OCI-LY1 (cell line): ENCODE measurements around the gene RDH5.

ENCODE experiments used
- H2AFZ ChIP-seq: fragments of 200-600 bp; sonication (generic), shearing (Covaris generic); 2 replicates; pipeline ENCODE4 v1.6.0; 2014; ENCODE audit warnings: antibody characterized with exemption, mild to moderate bottlenecking, low read length
- H3F3A ChIP-seq: fragments of 200-600 bp; sonication (generic), shearing (Covaris generic); 2 replicates; pipeline ENCODE4 v1.6.0; 2014; ENCODE audit warnings: mild to moderate bottlenecking, antibody characterized with exemption, low read length, moderate library complexity; ENCODE audit not compliant: insufficient read depth
- H3K27ac ChIP-seq: fragments of 200-600 bp; sonication (generic); 2 replicates; pipeline ENCODE4 v1.5.1; 2014; ENCODE audit warnings: low read length, mixed run types, mild to moderate bottlenecking, low read depth; ENCODE audit not compliant: poor library complexity, severe bottlenecking
- H3K27me3 ChIP-seq: fragments of 200-600 bp; sonication (generic); 2 replicates; pipeline ENCODE4 v1.6.0; 2014; ENCODE audit warnings: antibody characterized with exemption, mild to moderate bottlenecking, low read length, moderate library complexity; ENCODE audit not compliant: insufficient read depth
- H3K36me3 ChIP-seq: fragments of 200-600 bp; sonication (generic); 2 replicates; pipeline ENCODE4 v1.6.1; 2014; ENCODE audit warnings: mild to moderate bottlenecking, antibody characterized with exemption, low read length, moderate library complexity, mixed read lengths; ENCODE audit not compliant: insufficient read depth
- H3K4me1 ChIP-seq: fragments of 200-600 bp; sonication (generic); 2 replicates; pipeline ENCODE4 v1.5.1; 2014; ENCODE audit warnings: mild to moderate bottlenecking, low read length, moderate library complexity; ENCODE audit not compliant: insufficient read depth, severe bottlenecking
- H3K4me2 ChIP-seq: fragments of 200-600 bp; sonication (generic), shearing (Covaris generic); 2 replicates; pipeline ENCODE4 v1.6.1; 2014; ENCODE audit warnings: low read length
- H3K4me3 ChIP-seq: fragments of 200-600 bp; sonication (generic); 2 replicates; pipeline ENCODE4 v1.5.1; 2014; ENCODE audit warnings: low read length, low read depth, mild to moderate bottlenecking, mixed read lengths; ENCODE audit not compliant: poor library complexity, severe bottlenecking
- H3K79me2 ChIP-seq: fragments of 200-600 bp; shearing (Covaris generic); 2 replicates; pipeline ENCODE4 v1.6.1; 2016; ENCODE audit warnings: mixed run types, low read length, mixed read lengths; ENCODE audit not compliant: insufficient read depth
- H3K9ac ChIP-seq: fragments of 200-600 bp; sonication (generic), shearing (Covaris generic); 2 replicates; pipeline ENCODE4 v1.6.1; 2014; ENCODE audit warnings: mild to moderate bottlenecking, low read length, mixed read lengths
- H3K9me2 ChIP-seq: fragments of 200-600 bp; sonication (generic), shearing (Covaris generic); 2 replicates; pipeline ENCODE4 v1.6.1; 2014; ENCODE audit warnings: low read depth, mild to moderate bottlenecking, low read length, mixed read lengths
- H3K9me3 ChIP-seq: fragments of 200-600 bp; shearing (Covaris generic); 2 replicates; pipeline ENCODE4 v1.6.1; 2014; ENCODE audit warnings: low read length, mixed read lengths
- H4K20me1 ChIP-seq: fragments of 200-600 bp; sonication (generic), shearing (Covaris generic); 2 replicates; pipeline ENCODE4 v1.6.0; 2016; ENCODE audit warnings: mild to moderate bottlenecking, low read length; ENCODE audit not compliant: insufficient read depth
- CTCF ChIP-seq: fragments of 200-600 bp; sonication (generic), shearing (Covaris generic); IDR thresholded peaks from 2 replicates; pipeline ENCODE4 v1.5.1; 2017; ENCODE audit warnings: mild to moderate bottlenecking, antibody characterized with exemption, low read length, moderate library complexity, mixed read lengths
- EZH2 ChIP-seq: fragments of 200-600 bp; sonication (generic), shearing (Covaris generic); IDR thresholded peaks from 2 replicates; pipeline ENCODE4 v1.8.0; 2017; ENCODE audit warnings: borderline replicate concordance, mixed run types, mild to moderate bottlenecking, antibody characterized with exemption, low read length, moderate library complexity, mixed read lengths

RDH5 gene

DNA sequence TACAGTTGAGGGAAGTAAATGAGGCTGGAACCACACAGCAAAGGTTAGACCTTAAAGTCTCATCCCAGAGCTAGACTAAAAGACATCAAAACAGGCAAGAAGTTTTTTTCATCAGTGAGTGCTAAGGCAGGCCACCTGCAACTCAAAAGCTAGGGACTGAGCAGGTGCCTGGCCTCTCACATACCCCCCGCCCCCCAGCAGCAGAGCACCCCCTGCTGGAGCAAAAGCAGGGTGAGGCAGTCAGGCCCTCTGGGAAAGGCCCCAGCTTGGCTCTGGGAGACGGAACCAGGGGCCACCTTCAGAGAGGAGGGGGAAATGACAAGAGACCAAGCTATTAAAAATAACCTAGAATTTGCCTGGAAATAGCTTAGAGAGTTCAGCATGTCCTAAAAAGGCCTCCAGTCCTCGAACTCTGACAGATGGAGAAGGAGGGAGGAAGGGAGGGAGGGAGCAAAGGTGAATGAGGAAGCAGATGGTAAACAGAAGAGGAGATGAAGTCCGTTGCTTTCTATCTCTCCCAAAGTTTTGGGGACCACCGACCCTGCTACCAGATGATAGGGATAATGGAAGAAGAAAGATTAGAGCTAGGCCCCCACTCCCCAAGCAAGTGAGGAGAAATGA, 14.3 kb upstream of the RDH5 start:
- Histone ChIP-seq H4K20me1 (no peaks in the 10 kb centered on the region), H3K9me3 (no peaks in the 10 kb centered on the region), H3F3A (no peaks in the 10 kb centered on the region), H3K79me2 (no peaks in the 10 kb centered on the region), H3K4me1 (peaks cover 7% of the 10 kb centered on the region), H3K9me2 (no peaks in the 10 kb centered on the region), H3K27me3 (peaks cover 18% of the 10 kb centered on the region), H3K27ac (no peak overlapping the region), H3K4me2 (no peak overlapping the region), H3K36me3 (no peaks in the 10 kb centered on the region), H3K9ac (no peak overlapping the region), H2AFZ (no peak overlapping the region), H3K4me3 (no peak overlapping the region)
- no peak for TF ChIP-seq EZH2
- TF ChIP-seq CTCF: peak; percentile 81

DNA sequence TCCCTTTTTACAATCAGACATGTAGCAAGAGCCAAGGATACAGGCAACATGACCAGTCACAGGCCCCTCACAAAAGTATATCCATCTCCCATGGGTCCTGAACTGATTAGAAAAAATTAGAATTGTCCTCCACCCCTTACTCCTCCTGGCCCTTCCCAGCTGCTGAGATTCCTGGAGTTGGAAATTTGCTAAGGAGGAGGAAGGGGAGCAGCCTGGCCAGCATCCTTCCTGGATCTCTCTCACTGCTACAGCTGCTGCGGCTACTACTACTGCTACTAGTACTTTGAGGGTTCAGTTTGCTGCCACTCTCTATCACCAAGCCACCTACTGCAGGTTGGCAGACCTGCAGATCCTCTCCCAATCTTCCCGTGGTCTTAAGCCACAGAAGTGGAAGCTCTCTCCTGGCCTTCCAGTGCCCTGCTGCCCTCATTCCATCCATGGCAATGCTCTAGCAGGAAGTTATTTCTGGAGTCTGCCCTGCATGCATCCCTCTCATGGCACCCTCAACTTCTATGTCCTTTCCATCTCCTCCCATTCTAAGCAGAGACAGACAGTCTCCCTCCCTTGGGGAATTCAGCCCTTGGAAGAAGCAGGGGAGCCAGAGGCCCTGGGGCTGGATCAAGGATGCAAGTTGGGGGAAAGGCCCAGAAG, 13.5 kb upstream of the RDH5 start:
- no peaks in the 10 kb centered on the region for H3K9me2 ChIP-seq

DNA sequence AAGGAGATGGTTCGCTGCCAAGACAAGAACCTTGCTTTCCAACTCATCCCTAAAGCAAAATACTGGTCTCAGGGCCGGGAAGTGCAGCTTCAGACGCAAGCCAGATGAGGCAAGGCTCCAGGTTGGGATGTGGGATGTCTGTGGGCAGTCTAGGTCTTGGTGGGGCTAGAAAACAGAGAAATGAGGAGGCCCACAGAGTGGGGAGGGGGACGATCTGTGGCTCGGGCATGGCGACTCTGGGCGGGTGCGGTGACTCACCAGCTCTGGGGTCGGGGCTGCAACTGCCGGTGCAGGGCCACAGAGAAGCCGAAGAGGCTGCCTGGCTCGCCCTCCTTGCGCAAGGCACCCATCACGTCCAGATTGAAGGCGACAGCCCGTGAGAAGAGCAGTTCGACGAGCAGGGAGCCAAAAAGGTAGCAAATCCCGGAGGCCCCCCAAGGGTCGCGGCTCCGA, 12.9 kb upstream of the RDH5 start:
- peak overlapping the region; percentile 14 for H3K4me3 ChIP-seq
- peak overlapping the region; percentile 35; the same call in 1 of the 2 replicates for H3K4me2 ChIP-seq
- H3K9me3 ChIP-seq: no peaks in the 10 kb centered on the region
- no peaks in the 10 kb centered on the region for H3F3A ChIP-seq
- TF ChIP-seq EZH2 (no peak), CTCF (no peak)
- H3K4me1 ChIP-seq: peaks cover 7% of the 10 kb centered on the region
- H3K79me2 ChIP-seq: no peaks in the 10 kb centered on the region
- H3K9me2 ChIP-seq: no peaks in the 10 kb centered on the region
- H3K36me3 ChIP-seq: no peaks in the 10 kb centered on the region
- peaks cover 18% of the 10 kb centered on the region for H3K27me3 ChIP-seq
- H3K27ac ChIP-seq: no peak overlapping the region
- no peak overlapping the region for H3K9ac ChIP-seq
- H2AFZ ChIP-seq: no peak overlapping the region
- H4K20me1 ChIP-seq: no peaks in the 10 kb centered on the region

More for the DNA sequence above, 13.5 kb upstream of the RDH5 start:
- Histone ChIP-seq H2AFZ (no peak overlapping the region), H3K27me3 (peaks cover 18% of the 10 kb centered on the region), H3K27ac (no peak overlapping the region), H3K79me2 (no peaks in the 10 kb centered on the region), H3K9ac (no peak overlapping the region), H3K4me3 (no peak overlapping the region), H3K36me3 (no peaks in the 10 kb centered on the region), H3K9me3 (no peaks in the 10 kb centered on the region), H4K20me1 (no peaks in the 10 kb centered on the region), H3K4me1 (peaks cover 7% of the 10 kb centered on the region), H3K4me2 (no peak overlapping the region), H3F3A (no peaks in the 10 kb centered on the region)
- TF ChIP-seq CTCF: no peak
- TF ChIP-seq EZH2: no peak
